ENCODE results near the gene ZNF662.

The ZNF662 gene

GRCh38 chr3:42936157-42936981 lies 30.4 kb downstream of the ZNF662 start:
- no peak for DNase-seq (ENCODE audit: low spot score)

- no peak for DNase-seq (ENCODE audit: low spot score)
Observed at GRCh38 chr3:42937334-42937733, 31.4 kb downstream of the ZNF662 start.

GRCh38 chr3:42942693-42943092 lies 36.8 kb downstream of the ZNF662 start:
- no peak for DNase-seq (ENCODE audit: low spot score)

GRCh38 chr3:42946050-42946449 lies 40.1 kb downstream of the ZNF662 start:
- DNase-seq (ENCODE audit: low spot score), result no peak

- DNase-seq (ENCODE audit: low spot score), result no peak
Observed at GRCh38 chr3:42957573-42957972, 51.6 kb downstream of the ZNF662 start.

DNA sequence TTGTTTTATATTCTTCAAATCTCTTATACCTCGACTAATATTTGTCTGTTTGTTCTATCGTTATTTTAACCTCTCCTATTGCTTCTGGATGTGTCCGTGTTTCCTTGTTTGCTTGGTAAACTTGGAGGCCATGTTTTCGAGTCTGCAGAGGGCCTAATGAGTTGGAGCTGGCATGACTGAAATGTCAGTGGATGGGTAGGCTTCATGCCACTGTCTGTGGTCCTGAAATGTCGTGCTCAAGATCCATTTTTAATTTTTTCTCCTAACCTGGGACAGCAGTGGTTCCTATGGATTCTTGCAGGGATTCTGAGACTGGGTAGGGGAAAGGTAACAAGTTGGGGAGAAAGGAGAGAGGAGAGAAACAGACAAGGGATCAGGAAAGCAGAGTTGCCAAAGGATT lies 54.3 kb downstream of the ZNF662 start:
- DNase-seq (ENCODE audit: low spot score), result peak; percentile 19

- DNase-seq (ENCODE audit: low spot score), result no peak
Observed at GRCh38 chr3:42960786-42961185, 54.8 kb downstream of the ZNF662 start.

- peak; percentile 66 for DNase-seq (ENCODE audit: low spot score)
Observed at GRCh38 chr3:42961633-42962032, 55.7 kb downstream of the ZNF662 start.

- no peak for DNase-seq (ENCODE audit: low spot score)
Observed at GRCh38 chr3:42963269-42963668, 57.3 kb downstream of the ZNF662 start.

- DNase-seq (ENCODE audit: low spot score), result no peak
Observed at GRCh38 chr3:42964266-42964665, 58.3 kb downstream of the ZNF662 start.
